ENCODE measurements around the gene TAGAP.
"Not testable (repeated sequence)": the region's sequence is repeated elsewhere in the genome, so short reads cannot be mapped to it uniquely, and the experiment has no call there.

Gene TAGAP

DNA sequence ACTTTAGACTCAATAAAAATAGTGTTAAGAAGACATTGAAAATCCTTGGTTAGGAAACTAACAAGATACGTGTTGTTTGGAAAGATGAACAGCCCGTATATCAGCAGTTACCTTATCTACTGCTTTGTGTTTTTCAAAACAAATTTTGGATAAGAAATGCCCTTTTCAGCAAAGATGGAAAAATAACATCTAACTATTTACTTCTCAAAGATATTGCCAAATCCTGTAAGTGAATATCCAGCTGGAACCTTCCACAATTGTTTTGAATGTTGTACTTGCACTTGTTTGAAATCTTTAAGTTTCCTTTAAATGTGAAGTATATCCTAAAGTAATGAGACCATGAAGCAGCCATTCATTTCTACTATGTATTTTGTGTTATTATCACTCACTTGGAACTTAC is 14.6 kb downstream of the TAGAP start:
- TF ChIP-seq, protein P1, sequence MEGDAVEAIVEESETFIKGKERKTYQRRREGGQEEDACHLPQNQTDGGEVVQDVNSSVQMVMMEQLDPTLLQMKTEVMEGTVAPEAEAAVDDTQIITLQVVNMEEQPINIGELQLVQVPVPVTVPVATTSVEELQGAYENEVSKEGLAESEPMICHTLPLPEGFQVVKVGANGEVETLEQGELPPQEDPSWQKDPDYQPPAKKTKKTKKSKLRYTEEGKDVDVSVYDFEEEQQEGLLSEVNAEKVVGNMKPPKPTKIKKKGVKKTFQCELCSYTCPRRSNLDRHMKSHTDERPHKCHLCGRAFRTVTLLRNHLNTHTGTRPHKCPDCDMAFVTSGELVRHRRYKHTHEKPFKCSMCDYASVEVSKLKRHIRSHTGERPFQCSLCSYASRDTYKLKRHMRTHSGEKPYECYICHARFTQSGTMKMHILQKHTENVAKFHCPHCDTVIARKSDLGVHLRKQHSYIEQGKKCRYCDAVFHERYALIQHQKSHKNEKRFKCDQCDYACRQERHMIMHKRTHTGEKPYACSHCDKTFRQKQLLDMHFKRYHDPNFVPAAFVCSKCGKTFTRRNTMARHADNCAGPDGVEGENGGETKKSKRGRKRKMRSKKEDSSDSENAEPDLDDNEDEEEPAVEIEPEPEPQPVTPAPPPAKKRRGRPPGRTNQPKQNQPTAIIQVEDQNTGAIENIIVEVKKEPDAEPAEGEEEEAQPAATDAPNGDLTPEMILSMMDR (IDR thresholded peaks at IDR 0.05; ENCODE audit: borderline replicate concordance, insufficient read depth, low read depth, low read length): no peak
- H3K4me3 ChIP-seq (ENCODE audit: low read depth, low read length): no peak overlapping the region

- not testable (repeated sequence) for H3K4me3 ChIP-seq (ENCODE audit: low read depth, low read length)
These were observed 19.6 kb downstream of the TAGAP start for GRCh38 chr6:159025224-159025623.

DNA sequence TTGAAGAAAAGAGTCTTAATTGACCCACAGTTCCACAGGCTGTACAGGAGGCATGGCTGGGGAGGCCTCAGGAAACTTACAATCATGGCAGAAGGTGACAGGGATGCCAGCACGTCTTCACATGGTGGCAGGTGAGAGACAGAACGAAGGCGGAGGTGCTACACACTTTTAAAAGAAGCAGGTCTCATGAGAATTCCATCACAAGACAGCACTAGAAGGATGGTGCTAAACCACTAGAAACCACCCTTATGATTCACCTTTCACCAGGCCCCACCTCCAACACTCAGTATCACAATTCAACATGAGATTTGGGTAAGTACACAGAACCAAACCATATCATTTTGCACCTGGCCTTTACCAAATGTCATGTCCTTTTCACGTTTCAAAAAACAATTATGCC is 20.9 kb downstream of the TAGAP start:
- no peak overlapping the region for H3K4me3 ChIP-seq (ENCODE audit: low read depth, low read length)
- TF ChIP-seq, protein P1 (IDR thresholded peaks at IDR 0.05; ENCODE audit: borderline replicate concordance, insufficient read depth, low read depth, low read length): no peak

DNA sequence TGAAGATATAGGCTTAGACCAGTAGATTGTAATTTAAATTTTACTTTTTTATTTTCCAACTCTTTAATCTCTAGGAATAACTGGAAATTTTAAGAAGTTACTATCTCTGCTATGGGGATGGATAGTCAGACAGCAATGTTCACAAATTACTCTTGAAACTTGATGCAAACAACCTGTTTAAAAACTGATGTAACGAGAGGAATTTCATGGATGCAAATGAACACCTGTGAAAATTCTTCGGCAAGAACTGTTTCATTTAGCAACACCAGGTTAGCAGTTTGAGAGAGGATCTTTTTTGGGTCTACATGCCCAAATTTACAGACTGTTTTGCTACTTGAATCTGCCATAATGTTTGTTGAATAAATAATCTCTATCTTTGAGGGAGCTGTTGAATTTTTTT is 24.8 kb downstream of the TAGAP start:
- TF ChIP-seq, protein P1 (IDR thresholded peaks at IDR 0.05; ENCODE audit: borderline replicate concordance, insufficient read depth, low read depth, low read length): no peak
- H3K4me3 ChIP-seq (ENCODE audit: low read depth, low read length): no peak overlapping the region

DNA sequence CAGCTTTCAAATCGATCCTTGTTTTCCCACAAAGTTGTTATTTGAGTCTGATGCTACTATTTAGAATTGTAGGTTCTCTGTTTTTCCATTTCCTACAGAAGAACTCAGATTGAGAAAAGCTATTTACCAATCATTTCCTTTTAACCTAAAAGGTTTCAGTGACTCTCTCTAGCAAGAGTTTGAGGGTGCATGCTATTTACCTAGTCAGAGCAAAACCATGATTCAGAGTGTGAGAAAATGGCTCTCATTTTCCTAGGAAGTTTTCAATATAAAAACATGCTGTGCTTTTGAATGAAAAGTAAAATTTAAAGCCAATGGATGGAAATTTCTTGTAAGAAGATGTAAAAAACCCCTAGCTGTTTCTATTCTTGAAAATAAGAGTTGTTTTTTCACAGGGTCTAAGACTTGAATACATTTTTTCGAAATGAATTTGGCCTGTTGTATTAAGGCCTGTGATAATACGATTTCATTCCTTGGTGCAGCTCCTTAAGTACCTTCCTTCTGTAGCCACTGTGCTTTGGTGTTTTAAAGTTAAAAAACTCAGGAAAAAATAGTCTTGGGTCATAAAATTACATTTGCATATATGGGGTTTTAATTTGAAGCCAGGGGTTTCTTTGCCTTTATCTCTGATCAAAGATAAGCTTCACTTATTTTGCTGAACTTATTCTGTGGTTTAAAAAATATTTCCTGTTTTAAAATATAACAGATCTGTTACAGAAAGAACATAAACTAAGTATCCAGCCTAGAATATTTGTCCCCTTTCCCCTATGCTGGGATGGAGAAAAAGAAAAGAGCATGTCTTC is 26.8 kb downstream of the TAGAP start:
- TF ChIP-seq, protein P1 (IDR thresholded peaks at IDR 0.05; ENCODE audit: borderline replicate concordance, insufficient read depth, low read depth, low read length): no peak
- H3K4me3 ChIP-seq (ENCODE audit: low read depth, low read length): no peak overlapping the region

- TF ChIP-seq, protein P1 (IDR thresholded peaks at IDR 0.05; ENCODE audit: borderline replicate concordance, insufficient read depth, low read depth, low read length): no peak
These were observed 30.4 kb downstream of the TAGAP start for GRCh38 chr6:159014406-159014805.

GRCh38 chr6:159013229-159013628 is 31.6 kb downstream of the TAGAP start:
- TF ChIP-seq, protein P1 (IDR thresholded peaks at IDR 0.05; ENCODE audit: borderline replicate concordance, insufficient read depth, low read depth, low read length): no peak
- H3K4me3 ChIP-seq (ENCODE audit: low read depth, low read length): no peak overlapping the region

More at GRCh38 chr6:159014406-159014805, 30.4 kb downstream of the TAGAP start:
- H3K4me3 ChIP-seq (ENCODE audit: low read depth, low read length): no peak overlapping the region
